GM19238 (cell line): ENCODE measurements around the gene CLEC18B.
"Not testable (repeated sequence)": the region's sequence is repeated elsewhere in the genome, so short reads cannot be mapped to it uniquely, and the experiment has no call there.

Experiments used
- DNase-seq: peaks from one replicate; pipeline ENCODE4 v3.0.0; 2011; ENCODE audit warnings: low spot score; ENCODE audit not compliant: insufficient read length

The CLEC18B gene

GRCh38 chr16:74407362-74407705 lies 13.9 kb downstream of the CLEC18B start:
- DNase-seq = not testable (repeated sequence)

- DNase-seq = not testable (repeated sequence)
Measured at GRCh38 chr16:74406600-74407361, 14.5 kb downstream of the CLEC18B start.

- not testable (repeated sequence) for DNase-seq
Measured at GRCh38 chr16:74404148-74404933, 16.9 kb downstream of the CLEC18B start.

- not testable (repeated sequence) for DNase-seq
Measured at GRCh38 chr16:74400238-74400637, 21.0 kb downstream of the CLEC18B start.

GRCh38 chr16:74398212-74398895 lies 22.9 kb downstream of the CLEC18B start:
- not testable (repeated sequence) for DNase-seq

GRCh38 chr16:74396521-74397017 lies 24.7 kb downstream of the CLEC18B start:
- not testable (repeated sequence) for DNase-seq

GRCh38 chr16:74394604-74395003 lies 26.7 kb downstream of the CLEC18B start:
- not testable (repeated sequence) for DNase-seq

- not testable (repeated sequence) for DNase-seq
Measured at GRCh38 chr16:74394131-74394530, 27.1 kb downstream of the CLEC18B start.

GRCh38 chr16:74391454-74392050 lies 29.7 kb downstream of the CLEC18B start:
- not testable (repeated sequence) for DNase-seq

GRCh38 chr16:74382339-74383034 lies 38.8 kb downstream of the CLEC18B start:
- not testable (repeated sequence) for DNase-seq

- not testable (repeated sequence) for DNase-seq
Measured at GRCh38 chr16:74373847-74374184, 47.5 kb downstream of the CLEC18B start.

- DNase-seq = no peak
Measured at GRCh38 chr16:74372953-74373846, 48.1 kb downstream of the CLEC18B start.

GRCh38 chr16:74372369-74372768 lies 48.9 kb downstream of the CLEC18B start:
- no peak for DNase-seq

- DNase-seq = not testable (repeated sequence)
Measured at GRCh38 chr16:74370338-74371135, 50.7 kb downstream of the CLEC18B start.

- peak; percentile 78 for DNase-seq
Measured at GRCh38 chr16:74368002-74368911, 53.0 kb downstream of the CLEC18B start.

GRCh38 chr16:74367469-74368001 lies 53.7 kb downstream of the CLEC18B start:
- not testable (repeated sequence) for DNase-seq
